IMR-90 (cell line): ENCODE results near the gene WWP2. TPM values are rescaled to one million over a fixed set of nuclear protein-coding genes. Genes with fewer than 3 reads are reported as not detected.

Experiments
- ATAC-seq: fragments of 200-7000 bp; cut with Tn5 transposase; 2 replicates; pipeline ENCODE4 v1.9.1; 2020; ENCODE audit warnings: low read depth, mild to moderate bottlenecking, moderate library complexity
- BruUV-seq: library from RNA; stranded (reverse); fragments of 400-500 nt; replicated peaks from 2 replicates; lab custom pipeline; 2021; lab: Mats Ljungman, UMichigan
- CTCF ChIA-PET: fragments of 300-600 bp; formaldehyde crosslinking; extraction: SDS; loops from one replicate; lab custom pipeline; 2021; ENCODE audit warnings: antibody characterized with exemption; lab: Yijun Ruan, JAX
- POLR2A ChIA-PET: fragments of 300-600 bp; sonication (Branson Sonifier 250); formaldehyde crosslinking; loops from one replicate; lab custom pipeline; 2022; ENCODE audit warnings: antibody characterized with exemption; ENCODE audit not compliant: unreplicated experiment; lab: Charles Lee
- DNase-seq: peaks from one replicate; pipeline ENCODE4 v3.0.0; 2013
- H2AFZ ChIP-seq: replicated peaks from 2 replicates; pipeline ENCODE3; 2013; ENCODE audit warnings: low read length, mild to moderate bottlenecking; ENCODE audit not compliant: poor library complexity
- H2AK5ac ChIP-seq: 2 replicates; pipeline ENCODE4 v1.6.1; 2013; ENCODE audit warnings: low read depth, low read length, inconsistent platforms
- H2AK9ac ChIP-seq: replicated peaks from 2 replicates; pipeline ENCODE3; 2013; ENCODE audit warnings: mild to moderate bottlenecking, low read depth, low read length, moderate library complexity; ENCODE audit not compliant: poor library complexity
- H2BK120ac ChIP-seq: 2 replicates; pipeline ENCODE4 v1.6.1; 2013; ENCODE audit warnings: low read depth, low read length, inconsistent platforms
- H2BK15ac ChIP-seq: 3 replicates; pipeline ENCODE4 v1.6.1; 2013; ENCODE audit warnings: low read depth, low read length, inconsistent platforms
- H2BK20ac ChIP-seq: 2 replicates; pipeline ENCODE4 v1.6.1; 2013; ENCODE audit warnings: low read depth, mild to moderate bottlenecking, inconsistent platforms, low read length, moderate library complexity
- H2BK5ac ChIP-seq: 2 replicates; pipeline ENCODE4 v1.6.1; 2013; ENCODE audit warnings: mild to moderate bottlenecking, low read depth, low read length, inconsistent platforms; ENCODE audit not compliant: poor library complexity, severe bottlenecking
- H3K14ac ChIP-seq: replicated peaks from 2 replicates; pipeline ENCODE4 v1.6.1; 2013; ENCODE audit warnings: low read depth, low read length, inconsistent platforms
- H3K18ac ChIP-seq: 2 replicates; pipeline ENCODE4 v1.6.1; 2013; ENCODE audit warnings: low read depth, low read length, control low read depth
- H3K23ac ChIP-seq: 2 replicates; pipeline ENCODE4 v1.6.1; 2013; ENCODE audit warnings: low read depth, low read length, inconsistent platforms
- H3K27ac ChIP-seq: 2 replicates; pipeline ENCODE4 v1.5.1; 2013; ENCODE audit warnings: mild to moderate bottlenecking, control low read depth, low read length; ENCODE audit not compliant: insufficient read depth
- H3K27me3 ChIP-seq: 2 replicates; pipeline ENCODE4 v1.6.1; 2013; ENCODE audit warnings: low read length; ENCODE audit not compliant: control insufficient read depth, insufficient read depth
- H3K36me3 ChIP-seq: 2 replicates; pipeline ENCODE4 v1.6.1; 2013; ENCODE audit warnings: low read length, mixed read lengths; ENCODE audit not compliant: control insufficient read depth, insufficient read depth
- H3K4ac ChIP-seq: 2 replicates; pipeline ENCODE4 v1.6.1; 2013; ENCODE audit warnings: low read depth, low read length, inconsistent platforms
- H3K4me1 ChIP-seq: 2 replicates; pipeline ENCODE4 v1.6.1; 2013; ENCODE audit warnings: low read length, mixed read lengths; ENCODE audit not compliant: control insufficient read depth, insufficient read depth
- H3K4me2 ChIP-seq: 2 replicates; pipeline ENCODE4 v1.6.1; 2013; ENCODE audit warnings: low read depth, mild to moderate bottlenecking, control low read depth, low read length, moderate library complexity
- H3K4me3 ChIP-seq: 2 replicates; pipeline ENCODE4 v1.5.1; 2013; ENCODE audit warnings: low read depth, mild to moderate bottlenecking, control low read depth, low read length, moderate library complexity; ENCODE audit not compliant: insufficient read depth
- H3K56ac ChIP-seq: 2 replicates; pipeline ENCODE4 v1.6.1; 2013; ENCODE audit warnings: low read length, inconsistent platforms; ENCODE audit not compliant: insufficient read depth; ENCODE audit errors: extremely low read depth
- H3K79me1 ChIP-seq, 2 experiments: 2 replicates each; pipeline ENCODE4 v1.6.1; 2013; ENCODE audit warnings: low read length in 2 of 2, inconsistent platforms in 1 of 2, low read depth in 1 of 2
- H3K9ac ChIP-seq: 2 replicates; pipeline ENCODE4 v1.6.1; 2013; ENCODE audit warnings: low read depth, low read length, control low read depth
- H3K9me1 ChIP-seq: 2 replicates; pipeline ENCODE4 v1.6.1; 2013; ENCODE audit warnings: low read length, inconsistent platforms; ENCODE audit not compliant: insufficient read depth
- H3K9me3 ChIP-seq: 2 replicates; pipeline ENCODE4 v1.6.1; 2013; ENCODE audit warnings: low read length; ENCODE audit not compliant: control insufficient read depth, insufficient read depth
- H4K20me1 ChIP-seq: 2 replicates; pipeline ENCODE4 v1.6.1; 2013; ENCODE audit warnings: low read length, inconsistent platforms; ENCODE audit not compliant: insufficient read depth
- H4K5ac ChIP-seq: 2 replicates; pipeline ENCODE4 v1.6.1; 2013; ENCODE audit warnings: mild to moderate bottlenecking, low read depth, low read length, control low read depth
- H4K8ac ChIP-seq, 2 experiments: 2 replicates each; pipeline ENCODE4 v1.6.1; 2013; ENCODE audit warnings: low read depth in 2 of 2, low read length in 2 of 2, control low read depth in 1 of 2, inconsistent platforms in 1 of 2
- H4K91ac ChIP-seq: 2 replicates; pipeline ENCODE4 v1.6.1; 2013; ENCODE audit warnings: low read depth, low read length, inconsistent platforms; ENCODE audit not compliant: insufficient read depth
- BHLHE40 ChIP-seq: fragments of 150-350 bp; IDR thresholded peaks from 2 replicates; pipeline ENCODE4 v1.6.1; 2016; ENCODE audit warnings: mild to moderate bottlenecking, low read depth, low read length
- CEBPB ChIP-seq: IDR thresholded peaks from 2 replicates; pipeline ENCODE4 v1.6.1; 2012; ENCODE audit warnings: low read depth, low read length, improper control_type of control experiment
- CHD1 ChIP-seq: IDR thresholded peaks from 2 replicates; pipeline ENCODE4 v1.6.1; 2012; ENCODE audit warnings: low read depth, low read length, improper control_type of control experiment
- ELK1 ChIP-seq: fragments of 150-350 bp; IDR thresholded peaks from 2 replicates; pipeline ENCODE4 v1.6.1; 2016; ENCODE audit warnings: low read depth, mild to moderate bottlenecking, low read length, moderate library complexity, borderline replicate concordance
- FOS ChIP-seq: fragments of 150-350 bp; IDR thresholded peaks from 2 replicates; pipeline ENCODE4 v1.6.1; 2016; ENCODE audit warnings: low read depth, low read length
- MAFK ChIP-seq: IDR thresholded peaks from 2 replicates; pipeline ENCODE4 v1.6.1; 2012; ENCODE audit warnings: low read depth, low read length, improper control_type of control experiment
- MAZ ChIP-seq: IDR thresholded peaks from 2 replicates; pipeline ENCODE4 v1.6.1; 2012; ENCODE audit warnings: low read depth, mild to moderate bottlenecking, low read length, improper control_type of control experiment, moderate library complexity, borderline replicate concordance
- MXI1 ChIP-seq: IDR thresholded peaks from 2 replicates; pipeline ENCODE4 v1.6.1; 2012; ENCODE audit warnings: low read depth, mild to moderate bottlenecking, low read length, moderate library complexity, borderline replicate concordance
- NFE2L2 ChIP-seq: fragments of 150-350 bp; IDR thresholded peaks from 2 replicates; pipeline ENCODE4 v1.6.1; 2016; ENCODE audit warnings: low read depth, mild to moderate bottlenecking, low read length
- POLR2A ChIP-seq: IDR thresholded peaks from 2 replicates; pipeline ENCODE4 v1.6.1; 2012; ENCODE audit warnings: mild to moderate bottlenecking, low read depth, low read length
- RAD21 ChIP-seq: IDR thresholded peaks from 2 replicates; pipeline ENCODE4 v1.6.1; 2012; ENCODE audit warnings: low read length, improper control_type of control experiment
- RCOR1 ChIP-seq: IDR thresholded peaks from 2 replicates; pipeline ENCODE4 v1.6.1; 2012; ENCODE audit warnings: mild to moderate bottlenecking, low read length, improper control_type of control experiment; ENCODE audit not compliant: insufficient replicate concordance
- RFX5 ChIP-seq: IDR thresholded peaks from 2 replicates; pipeline ENCODE4 v1.8.0; 2012; ENCODE audit warnings: low read depth, mild to moderate bottlenecking, low read length, moderate library complexity
- SMC3 ChIP-seq: fragments of 150-350 bp; IDR thresholded peaks from 2 replicates; pipeline ENCODE4 v1.6.1; 2016; ENCODE audit warnings: low read depth, mild to moderate bottlenecking, antibody characterized with exemption, low read length, moderate library complexity
- WGBS, 2 experiments: methylation state at CpG; one replicate each; pipeline versions ENCODE4 v1.1.5 to v1.1.7; 2013; ENCODE audit warnings: missing lambda C conversion rate in 2 of 2; ENCODE audit not compliant: insufficient read length in 1 of 2; ENCODE audit errors: extremely low coverage in 2 of 2; 5-methylcytosine and 5-hydroxymethylcytosine counted together
- dilution Hi-C: fragments of 300-500 bp; cut with HindIII; formaldehyde crosslinking; loops from one replicate; pipeline ENCODE4 v1.14.3; 2018; ENCODE audit warnings: low sequenced_read_pairs; ENCODE audit not compliant: unreplicated experiment
- in situ Hi-C: fragments of 300-500 bp; cut with MboI; formaldehyde crosslinking; loops from 3 replicates; pipeline ENCODE4 v1.14.3; 2019; ENCODE audit warnings: low sequenced_read_pairs, inconsistent platforms, mixed read lengths
- intact Hi-C: fragments of 100-400 bp; cut with micrococcal nuclease; formaldehyde crosslinking; loops from 2 replicates; pipeline ENCODE4 v1.10.0; 2022
- polyA plus RNA-seq, 3 experiments: library from polyadenylated mRNA; depleted of rRNA; stranded (reverse); fragments of >200 nt; gene quantifications; 2 replicates each; pipeline ENCODE4 v1.2.3, GENCODE V29; 2012; ENCODE audit warnings: low replicate concordance in 1 of 3
- total RNA-seq: library from RNA; depleted of rRNA; stranded (reverse); fragments of >200 nt; gene quantifications from 2 replicates; pipeline ENCODE4 v1.2.3, GENCODE V29; 2012
- TF ChIP-seq, protein P1 (sequence below): fragments of 150-350 bp; IDR thresholded peaks from 2 replicates; pipeline ENCODE4 v1.6.1; 2017; ENCODE audit warnings: mild to moderate bottlenecking, antibody characterized with exemption, low read length, low read depth

WWP2 gene
- total and polyA plus RNA-seq, 2 of the 4 experiments (the other 2 are of a cell fraction): 12.7 to 13.7 TPM

DNA sequence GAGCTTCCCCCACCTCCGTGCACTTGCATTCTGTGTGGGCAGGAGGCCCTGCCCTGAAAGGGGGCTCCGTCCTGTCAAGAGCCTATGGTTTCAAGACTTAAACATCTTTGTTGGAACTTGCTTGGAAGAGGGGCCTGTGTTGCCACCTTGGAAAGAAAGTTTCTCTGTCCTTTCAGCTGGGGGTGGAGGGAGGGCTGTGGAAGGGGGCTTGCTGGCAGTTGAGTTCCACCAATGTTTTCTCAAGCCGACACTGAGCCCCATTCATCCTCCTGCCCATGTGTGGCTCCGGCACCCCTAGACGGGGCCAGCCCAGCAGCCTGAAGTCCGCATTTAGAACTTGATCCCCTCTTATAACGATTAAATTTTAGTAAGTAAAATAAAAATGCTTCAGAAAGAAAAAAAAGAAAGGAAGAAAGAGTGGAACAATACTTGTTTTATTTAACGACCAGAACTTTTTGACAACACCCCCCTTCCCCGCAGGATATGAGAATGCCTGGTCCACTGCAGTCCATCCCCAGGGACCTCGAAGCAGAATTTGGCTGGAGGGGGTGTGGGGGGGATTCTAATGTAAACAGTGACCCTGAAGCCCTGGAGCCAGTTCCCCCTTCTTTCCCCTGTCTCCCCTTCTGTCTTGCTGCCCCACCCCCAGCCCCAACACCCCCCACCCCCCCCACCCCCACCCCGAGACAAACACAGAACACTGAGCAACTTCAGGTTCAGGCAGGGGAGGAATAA, 162.1 kb downstream of the WWP2 start:
- H2BK15ac ChIP-seq: peak overlapping the region; percentile 88; the same call in 1 of the 3 replicates
- no peak for ATAC-seq
- no peak overlapping the region for H3K9ac ChIP-seq
- H2BK20ac ChIP-seq: peak overlapping the region; percentile 80; the same call in 1 of the 2 replicates
- H3K4ac ChIP-seq: peak overlapping the region; percentile 92
- H3K4me1 ChIP-seq: peaks cover 8% of the 10 kb centered on the region
- peak overlapping the region; percentile 36; the same call in 1 of the 2 replicates for H4K5ac ChIP-seq
- in situ Hi-C loops (no loop called here), dilution Hi-C loops (no loop called here), intact Hi-C loops (no loop called here)
- no peaks in the 10 kb centered on the region for H4K20me1 ChIP-seq
- no TSS peak for BruUV-seq
- peak overlapping the region; percentile 49; the same call in 1 of the 2 replicates for H3K23ac ChIP-seq
- H2BK120ac ChIP-seq: peak overlapping the region; percentile 87
- DNase-seq: no peak
- H3K9me1 ChIP-seq: peaks cover 13% of the 10 kb centered on the region
- H2AK5ac ChIP-seq: peak overlapping the region; percentile 57
- no peak overlapping the region for H3K18ac ChIP-seq
- peak overlapping the region; percentile 72; the same call in 1 of the 2 replicates for H4K91ac ChIP-seq
- ChIA-PET POLR2A (no interaction called here), CTCF (interaction anchor here (0.6 kb wide), 1 partner anchor 736 kb away, joined by 5 read pairs; no protein-coding TSS in a partner anchor)
- H3K4me2 ChIP-seq: no peak overlapping the region
- peak overlapping the region; percentile 82 for H2AFZ ChIP-seq
- no peak overlapping the region for H2AK9ac ChIP-seq
- H3K27me3 ChIP-seq: no peaks in the 10 kb centered on the region
- 90% methylated on average over 2 of the region's 11 CpGs; no CpG with 5 or more reads in 1 of the 2 experiments for WGBS, 2 experiments
- no peak overlapping the region for H3K56ac ChIP-seq
- peak overlapping the region; percentile 84 for H3K14ac ChIP-seq
- no peaks in the 10 kb centered on the region for H3K9me3 ChIP-seq
- H3K27ac ChIP-seq: peak overlapping the region; percentile 43; the same call in 1 of the 2 replicates
- H3K4me3 ChIP-seq: no peak overlapping the region
- no peaks in the 10 kb centered on the region for H3K36me3 ChIP-seq
- H3K79me1 ChIP-seq: peaks cover 0 to 18% of the 10 kb centered on the region in 2 experiments; a peak in 3 of 4 replicates
- H4K8ac ChIP-seq: peak overlapping the region; percentile 89 to 90; a peak in 2 of 4 replicates
- H2BK5ac ChIP-seq: peak overlapping the region; percentile 4
- no peak for TF ChIP-seq MAZ
- TF ChIP-seq MAFK: no peak
- no peak for TF ChIP-seq MXI1
- no peak for TF ChIP-seq SMC3
- TF ChIP-seq BHLHE40: no peak
- no peak for TF ChIP-seq ELK1
- TF ChIP-seq RFX5: no peak
- TF ChIP-seq, protein P1, sequence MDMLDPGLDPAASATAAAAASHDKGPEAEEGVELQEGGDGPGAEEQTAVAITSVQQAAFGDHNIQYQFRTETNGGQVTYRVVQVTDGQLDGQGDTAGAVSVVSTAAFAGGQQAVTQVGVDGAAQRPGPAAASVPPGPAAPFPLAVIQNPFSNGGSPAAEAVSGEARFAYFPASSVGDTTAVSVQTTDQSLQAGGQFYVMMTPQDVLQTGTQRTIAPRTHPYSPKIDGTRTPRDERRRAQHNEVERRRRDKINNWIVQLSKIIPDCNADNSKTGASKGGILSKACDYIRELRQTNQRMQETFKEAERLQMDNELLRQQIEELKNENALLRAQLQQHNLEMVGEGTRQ: no peak
- no peak for TF ChIP-seq FOS
- TF ChIP-seq RCOR1: no peak
- no peak for TF ChIP-seq CEBPB
- TF ChIP-seq CHD1: no peak
- no peak for TF ChIP-seq POLR2A
- no peak for TF ChIP-seq RAD21
- no peak for TF ChIP-seq NFE2L2
